ENCODE data around the gene CDH6.

DNA sequence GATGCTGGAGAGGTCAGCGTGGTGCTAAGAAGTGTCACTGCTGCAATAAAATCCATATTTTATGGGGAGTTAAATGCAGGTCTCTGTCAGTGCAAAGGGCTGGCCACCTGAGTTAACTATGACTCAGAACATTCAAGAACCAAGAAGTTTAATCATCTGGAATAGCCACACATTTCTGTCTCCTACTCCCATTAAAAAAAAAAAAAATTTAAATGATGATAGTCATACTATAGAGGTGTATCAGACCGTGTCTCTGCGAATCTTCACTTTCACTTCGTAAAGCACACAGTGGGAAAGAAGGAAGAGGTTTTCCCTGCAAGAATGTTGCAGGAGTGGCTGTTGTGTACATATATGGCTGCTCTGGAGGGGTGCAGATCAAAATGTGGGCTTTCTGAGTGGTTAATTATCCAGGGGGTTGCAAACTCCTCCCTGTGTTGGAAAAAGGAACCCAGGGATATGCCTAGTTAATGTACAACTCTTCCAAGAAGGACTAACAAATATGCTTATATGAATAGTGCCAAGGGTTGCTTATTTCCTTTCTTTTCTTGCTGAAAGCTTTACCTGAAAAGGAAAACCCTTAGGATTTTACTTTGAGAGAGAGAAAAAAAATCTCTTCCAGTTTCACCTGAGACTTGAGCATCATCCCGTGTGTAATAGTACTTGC is 1.5 kb downstream of the CDH6 start:
- TF ChIP-seq CTCF (IDR thresholded peaks at IDR 0.05; ENCODE audit: low read depth, low read length), result no peak
- TF ChIP-seq POLR2A (IDR thresholded peaks at IDR 0.05; ENCODE audit: extremely low read depth, insufficient read length), result no peak
- TF ChIP-seq MYC (IDR thresholded peaks at IDR 0.05; ENCODE audit: low read depth, low read length), result no peak

Measured in NB4 (cell line).